HPDE6-E6E7 (cell line): ENCODE results near the gene INO80.

Experiments used
- DNase-seq: peaks from one replicate; pipeline ENCODE4 v3.0.0; 2011; ENCODE audit warnings: missing footprints; ENCODE audit errors: extremely low spot score

Gene INO80

DNA sequence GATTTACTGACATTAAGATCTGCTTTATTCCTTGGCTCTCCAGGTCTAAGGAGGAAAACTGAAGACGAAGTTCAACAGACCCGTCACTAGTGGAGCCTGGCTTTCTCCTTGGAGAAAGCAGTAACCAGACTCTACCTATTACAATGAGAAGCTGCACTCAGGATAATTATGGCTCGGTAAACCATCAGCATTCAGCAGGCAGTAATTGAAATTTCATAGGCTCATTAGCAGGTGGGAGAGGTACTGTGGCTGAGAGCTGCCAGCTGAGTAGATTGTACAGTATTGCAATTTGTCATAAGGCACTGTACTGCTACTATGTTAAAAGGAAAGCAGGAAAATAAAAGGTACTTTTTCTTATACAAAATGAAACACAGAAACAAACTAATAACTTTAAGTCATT, 111.6 kb downstream of the INO80 start:
- DNase-seq = no peak

DNA sequence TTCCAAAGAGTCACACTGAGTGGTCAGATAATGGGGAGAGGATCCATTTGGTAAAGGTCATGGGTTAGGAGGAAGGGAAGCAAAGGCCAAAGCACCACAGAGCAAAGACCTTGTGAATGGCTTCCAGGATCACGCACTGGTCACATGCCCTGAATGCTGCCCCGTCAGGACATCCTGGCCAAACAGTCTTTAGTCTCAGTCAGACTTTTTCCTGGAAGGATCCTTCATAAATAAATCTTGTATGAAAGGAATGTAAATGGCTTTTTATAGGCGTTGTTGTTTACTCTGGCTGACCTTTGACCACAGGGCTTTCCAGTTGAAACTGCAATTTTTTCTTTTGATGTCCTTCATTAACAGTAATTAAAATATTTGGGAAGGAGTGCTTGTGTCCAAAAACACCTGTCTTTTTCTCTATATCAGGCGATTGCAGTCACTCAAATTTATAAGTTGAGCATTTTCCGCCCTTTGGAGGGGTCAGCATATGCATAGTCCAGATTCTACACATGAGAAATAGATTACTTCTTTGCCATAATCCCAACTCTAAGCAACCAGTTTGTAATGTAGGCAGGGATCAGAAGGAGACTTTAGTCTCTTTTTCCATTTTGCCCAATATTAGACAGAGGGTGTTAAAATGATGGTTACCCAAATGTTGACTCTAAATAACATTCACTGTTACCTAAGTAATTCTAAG, 114.4 kb downstream of the INO80 start:
- no peak for DNase-seq

DNA sequence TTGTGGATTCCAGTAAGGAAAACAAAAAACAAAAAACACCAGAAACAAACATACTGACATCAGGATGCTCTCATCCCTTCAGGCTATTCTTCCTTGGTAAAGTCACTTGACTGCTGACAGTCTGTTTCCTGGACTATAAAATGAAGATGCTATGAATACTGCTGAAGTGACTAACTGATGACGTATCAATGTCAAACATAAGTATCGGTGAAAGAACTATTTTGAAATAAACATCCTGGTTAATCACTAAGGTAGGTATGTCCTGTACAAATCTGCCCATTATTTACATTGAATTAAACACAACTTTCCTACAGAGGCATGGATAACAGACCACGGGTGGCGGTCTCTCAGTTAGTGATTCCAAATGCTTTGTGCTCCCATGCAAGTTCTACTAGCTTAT, 116.9 kb downstream of the INO80 start:
- DNase-seq = peak; percentile 86

GRCh38 chr15:40995656-40996055, 120.4 kb downstream of the INO80 start:
- DNase-seq = no peak

DNA sequence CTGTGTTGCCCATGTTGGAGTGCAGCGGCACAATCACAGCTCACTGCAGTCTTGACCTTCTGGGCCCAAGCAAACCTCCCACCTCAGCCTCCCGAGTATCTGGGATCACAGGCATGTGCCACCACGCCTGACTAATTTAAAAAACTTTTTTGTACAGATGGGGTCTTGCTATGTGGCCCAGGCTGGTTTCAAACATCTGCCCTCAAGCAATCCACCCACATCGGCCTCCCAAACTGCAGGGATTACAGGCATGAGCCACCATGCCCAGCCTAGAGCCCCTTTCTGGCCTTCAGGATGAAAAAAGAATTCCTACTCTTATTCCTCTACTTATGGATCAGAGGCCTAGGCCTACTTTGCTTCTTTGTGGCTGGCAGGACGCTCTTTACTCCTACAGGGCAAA, 123.3 kb downstream of the INO80 start:
- DNase-seq = no peak

- no peak for DNase-seq
Observed at GRCh38 chr15:40992241-40992741, 123.8 kb downstream of the INO80 start.

GRCh38 chr15:40991355-40991754, 124.7 kb downstream of the INO80 start:
- DNase-seq = no peak

- DNase-seq = no peak
Observed at GRCh38 chr15:40990789-40991188, 125.3 kb downstream of the INO80 start.

DNA sequence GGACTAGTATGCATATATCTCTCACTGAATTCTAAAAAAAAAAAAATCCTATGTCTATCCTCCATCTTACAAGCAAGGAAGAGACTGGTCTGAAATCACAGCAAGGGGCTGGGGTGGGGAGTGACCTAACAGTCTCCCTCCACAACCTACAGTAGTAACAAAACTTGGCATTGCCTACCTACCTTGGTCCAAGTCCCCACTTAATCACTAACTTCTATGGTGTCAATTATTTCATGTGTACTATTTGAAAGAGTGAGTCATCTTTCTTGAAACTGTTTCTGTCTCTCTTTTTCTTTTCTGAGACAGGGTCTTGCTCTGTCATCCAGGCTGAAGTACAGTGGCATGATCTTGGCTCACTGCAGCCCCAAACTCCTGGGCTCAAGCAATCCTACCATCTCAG, 126.0 kb downstream of the INO80 start:
- DNase-seq = no peak

- DNase-seq = no peak
Observed at GRCh38 chr15:40988156-40988555, 127.9 kb downstream of the INO80 start.

GRCh38 chr15:40986820-40987219, 129.3 kb downstream of the INO80 start:
- DNase-seq = no peak

DNA sequence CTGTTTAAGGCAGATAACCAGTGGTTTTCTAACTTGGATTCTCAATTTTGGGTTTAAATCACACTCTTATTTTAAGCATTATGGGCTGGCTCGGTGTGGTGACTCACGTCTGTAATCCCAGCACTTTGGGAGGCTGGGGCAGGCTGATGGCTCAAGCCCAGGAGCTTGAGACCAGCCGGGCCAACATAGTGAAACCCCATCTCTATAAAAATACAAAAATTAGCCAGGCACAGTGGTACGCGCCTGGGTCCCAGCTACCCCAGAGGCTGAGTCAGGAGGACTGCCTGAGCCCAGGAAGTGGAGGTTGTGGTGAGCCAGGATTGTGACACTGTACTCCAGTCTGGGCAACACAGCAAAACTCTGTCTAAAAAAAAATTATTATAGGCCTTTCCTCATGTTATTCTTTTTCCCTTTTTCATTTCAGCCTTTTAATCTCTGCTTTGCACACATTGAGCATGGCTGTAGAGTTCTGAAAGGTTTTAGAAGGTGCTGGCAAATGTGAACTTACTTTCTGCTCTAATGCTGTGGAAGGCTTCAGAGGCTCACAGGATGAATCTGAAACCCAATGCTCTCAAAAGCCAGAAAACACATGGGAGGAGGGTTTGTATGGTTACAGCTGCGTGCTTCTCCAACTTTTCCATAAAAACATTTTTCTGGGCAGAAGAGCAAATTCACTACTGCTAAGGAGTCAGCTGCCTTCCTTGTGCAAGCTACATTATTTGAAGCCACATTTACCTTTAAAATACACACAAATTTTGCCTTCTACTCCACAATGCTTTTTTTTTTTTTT, 130.3 kb downstream of the INO80 start:
- DNase-seq = no peak

DNA sequence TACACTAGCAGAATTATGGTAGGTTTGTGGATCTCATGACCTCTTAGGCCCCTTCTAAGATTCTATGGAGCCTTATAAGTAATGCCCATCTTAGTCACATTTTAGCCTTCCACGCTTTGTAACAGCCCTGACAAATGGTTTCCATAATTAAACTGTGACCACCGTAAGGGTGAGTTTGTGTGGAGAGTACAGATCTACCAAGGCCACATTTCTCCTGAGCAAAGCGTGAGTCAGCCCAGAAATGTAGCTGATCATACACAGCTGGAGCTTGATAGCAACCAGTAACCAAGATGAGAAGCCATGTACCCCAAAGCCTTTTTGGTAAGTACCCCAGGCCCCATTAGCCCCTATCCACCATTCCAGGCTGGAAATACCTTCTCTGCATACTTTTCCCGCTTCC, 131.1 kb downstream of the INO80 start:
- DNase-seq = no peak

DNA sequence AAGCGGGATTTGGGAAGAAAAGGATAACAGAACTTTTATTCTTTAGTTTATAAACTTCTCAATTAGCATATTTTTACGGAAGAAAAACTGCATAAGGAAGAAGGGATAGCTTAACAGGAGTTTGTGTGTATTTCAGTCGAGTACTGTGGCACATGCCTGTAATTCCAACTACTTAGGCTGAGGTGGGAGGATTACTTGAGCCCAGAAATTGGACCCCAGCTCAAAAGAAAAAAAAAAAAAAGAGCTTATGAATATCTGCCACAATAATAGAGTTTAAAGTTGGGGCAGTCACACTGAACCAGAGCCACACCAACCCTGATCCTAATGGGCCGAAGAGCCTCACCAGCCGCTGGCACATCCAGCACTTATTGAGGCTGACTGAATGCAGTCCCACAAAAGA, 131.7 kb downstream of the INO80 start:
- DNase-seq = no peak

DNA sequence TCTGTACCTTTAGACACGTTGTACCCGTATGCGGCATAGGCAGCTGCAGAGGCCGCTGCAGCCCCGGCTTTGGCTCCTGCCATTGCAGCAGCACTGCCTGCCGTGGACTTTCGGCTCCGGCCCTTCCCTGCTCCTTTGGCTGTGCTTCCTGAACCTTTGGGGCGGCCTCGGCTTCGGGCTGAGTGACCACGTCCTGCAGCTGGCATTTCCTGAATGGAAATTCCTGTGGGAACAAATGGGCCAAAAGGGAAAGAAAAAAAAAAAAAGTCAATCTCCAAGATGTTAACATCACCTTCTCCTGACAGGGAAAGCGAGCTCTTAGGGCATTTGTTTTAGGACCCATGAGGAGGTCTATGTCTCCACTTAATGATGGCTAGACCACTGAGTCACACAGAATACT, 133.2 kb downstream of the INO80 start:
- no peak for DNase-seq

DNA sequence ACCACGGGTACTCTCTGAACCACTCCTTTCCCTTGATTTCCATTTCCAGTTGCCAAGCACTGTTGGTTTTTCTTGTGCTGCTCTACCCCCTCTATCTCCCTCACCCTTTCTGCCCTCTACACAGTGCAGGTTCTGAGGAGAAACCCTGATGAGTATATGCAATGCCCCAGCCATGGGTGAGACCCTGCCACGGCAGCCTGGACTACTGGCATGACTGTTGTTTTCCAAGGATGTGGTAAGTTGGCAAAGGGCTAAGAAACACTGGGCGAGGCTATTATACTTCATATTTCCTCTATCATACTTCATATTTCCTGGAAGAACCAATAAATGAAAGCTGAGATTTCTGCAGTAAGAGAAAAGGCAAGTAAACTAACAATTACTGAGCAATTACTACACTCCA, 134.9 kb downstream of the INO80 start:
- DNase-seq = no peak

DNA sequence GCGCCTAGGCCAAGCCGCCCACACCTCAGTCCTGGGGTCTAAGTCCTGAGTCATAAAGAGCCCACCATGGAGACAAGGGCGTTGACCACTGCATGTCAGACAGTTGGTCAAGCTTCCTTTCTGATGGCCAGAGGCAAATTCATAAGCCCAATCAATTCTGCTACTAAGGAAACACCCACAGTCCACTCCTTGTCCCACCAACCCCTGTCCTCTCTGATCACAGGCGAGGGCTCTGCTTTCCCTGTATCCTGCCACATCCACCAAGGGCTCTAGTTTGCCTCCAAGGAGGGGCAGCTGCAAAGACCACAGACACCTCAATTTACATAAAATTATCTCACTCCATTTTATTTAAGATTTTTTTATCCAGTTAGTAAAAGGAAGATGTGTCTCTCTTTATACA, 137.5 kb downstream of the INO80 start:
- no peak for DNase-seq

- no peak for DNase-seq
Observed at GRCh38 chr15:40978141-40978540, 137.9 kb downstream of the INO80 start.

- DNase-seq = no peak
Observed at GRCh38 chr15:40976819-40977218, 139.3 kb downstream of the INO80 start.

- DNase-seq = no peak
Observed at GRCh38 chr15:40974879-40975278, 141.2 kb downstream of the INO80 start.

DNA sequence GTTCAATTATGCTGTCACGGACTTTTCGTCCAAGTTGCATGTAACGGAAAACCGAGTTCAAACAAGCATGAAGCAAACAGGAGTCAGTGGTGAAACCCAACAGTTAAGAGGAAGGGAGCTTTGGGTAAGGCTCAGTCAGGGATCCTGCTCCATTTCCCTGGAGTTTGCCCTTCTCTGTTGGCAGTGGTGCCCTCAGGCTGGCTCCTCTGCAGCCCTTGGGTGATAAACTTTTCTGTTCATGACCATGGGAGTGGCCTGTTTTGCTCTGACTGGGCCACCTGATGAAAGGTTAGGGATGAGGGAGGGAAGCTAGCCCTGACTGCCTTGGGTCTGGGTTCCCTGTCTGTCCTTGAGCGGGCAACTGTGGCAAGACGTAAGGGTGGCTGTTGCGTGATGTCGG, 146.7 kb downstream of the INO80 start:
- DNase-seq = no peak

GRCh38 chr15:40968290-40969085, 147.6 kb downstream of the INO80 start:
- no peak for DNase-seq
